ENCODE measurements around the gene FAM184B.
"Not testable (repeated sequence)": the region's sequence is repeated elsewhere in the genome, so short reads cannot be mapped to it uniquely, and the experiment has no call there.

The FAM184B gene

DNA sequence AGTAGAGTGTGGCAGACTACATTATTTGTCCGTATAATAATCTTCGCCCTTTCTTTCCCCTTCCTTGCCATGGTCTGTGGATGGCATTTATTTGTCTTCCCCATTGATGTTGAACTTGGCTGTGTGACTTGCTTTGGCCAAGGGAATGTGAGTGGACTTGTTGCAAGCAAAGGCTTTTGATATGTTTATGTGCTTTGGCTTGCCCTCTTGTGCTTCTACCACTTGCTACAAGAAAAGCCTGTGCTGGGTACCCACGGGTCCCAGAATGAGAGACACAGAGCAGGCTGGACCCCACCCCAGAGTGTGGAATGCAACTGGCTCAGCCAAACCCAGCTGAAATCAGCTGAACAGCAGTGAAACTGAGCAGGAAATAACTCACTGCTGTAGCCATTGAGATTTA, 63.0 kb downstream of the FAM184B start:
- no peak for DNase-seq (ENCODE audit: low read depth in 2 of 2)

DNA sequence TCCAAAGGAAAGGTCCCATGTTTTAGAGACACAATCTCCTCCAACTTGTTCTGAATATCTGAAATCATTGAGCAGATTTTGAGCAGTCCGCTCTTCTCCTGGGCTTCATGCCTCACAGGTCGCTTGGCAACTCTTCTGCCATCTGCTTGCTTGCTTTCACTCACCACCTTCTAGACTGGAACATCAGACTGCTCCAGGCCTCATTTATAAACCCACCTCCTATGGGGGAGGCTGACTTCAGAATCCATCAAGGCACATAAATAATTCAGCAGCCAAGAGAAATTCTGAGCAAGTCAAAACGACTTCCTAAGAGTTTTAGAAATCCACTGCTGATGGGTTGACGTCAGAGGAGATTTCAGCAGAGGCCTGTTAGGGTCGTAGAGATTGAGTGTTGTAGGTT, 64.1 kb downstream of the FAM184B start:
- DNase-seq (ENCODE audit: low read depth in 2 of 2): no peak

DNA sequence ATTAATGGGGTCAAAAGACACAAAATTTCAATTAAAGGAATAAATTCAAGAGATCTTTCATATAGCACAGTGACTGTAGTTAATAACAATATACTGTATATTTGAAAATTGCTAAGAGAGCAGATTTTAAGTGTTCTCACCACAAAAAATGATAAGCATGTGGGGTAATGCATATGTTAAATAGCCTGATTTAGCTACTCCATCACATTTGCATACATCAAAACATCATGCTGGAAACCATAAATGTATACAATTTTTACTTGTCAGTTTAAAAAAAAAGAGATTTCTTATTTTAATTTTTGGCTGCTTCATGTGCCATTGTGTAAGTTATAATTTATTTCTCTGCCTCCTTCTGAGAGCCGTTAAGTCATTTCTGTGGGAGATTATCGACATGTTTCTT, 65.9 kb downstream of the FAM184B start:
- no peak for DNase-seq (ENCODE audit: low read depth in 2 of 2)

DNA sequence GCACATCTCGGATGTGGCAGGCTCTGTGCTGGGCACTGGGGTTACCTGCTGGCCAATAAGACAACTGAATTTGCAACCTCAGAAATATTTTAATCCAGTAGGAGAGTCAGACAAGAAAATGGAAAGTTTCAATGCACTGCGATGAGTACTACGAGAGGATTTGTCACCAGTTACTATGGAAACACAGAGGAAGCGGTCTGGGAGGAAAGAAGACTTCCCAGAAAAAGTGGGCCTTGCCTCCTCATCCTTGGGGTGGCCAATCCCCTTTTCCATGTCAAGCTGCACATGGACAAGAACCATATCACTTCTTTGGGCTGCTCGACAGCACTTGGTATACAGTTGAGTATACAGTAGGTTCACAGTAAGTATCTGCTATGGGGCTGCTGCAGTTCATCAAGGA, 67.6 kb downstream of the FAM184B start:
- DNase-seq (ENCODE audit: low read depth in 2 of 2): no peak

DNA sequence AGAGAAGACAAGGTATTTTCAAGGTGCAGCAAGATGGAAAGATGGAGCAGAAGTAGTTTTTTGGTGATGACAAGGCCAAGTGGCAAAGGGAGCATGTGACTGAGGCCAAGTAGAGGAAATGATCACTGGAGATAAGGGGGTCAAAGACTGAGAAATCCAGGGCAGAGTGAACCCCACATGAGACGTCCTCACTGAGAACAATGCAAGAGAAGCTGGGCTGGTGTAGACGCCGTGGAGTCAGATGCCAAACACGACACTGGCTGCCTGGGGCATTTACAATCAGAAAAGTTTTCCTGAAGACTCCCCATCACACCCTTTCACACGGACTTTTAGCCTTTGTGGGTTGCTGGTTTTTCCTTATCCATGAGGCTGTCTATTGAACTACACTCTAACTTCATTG, 69.3 kb downstream of the FAM184B start:
- DNase-seq (ENCODE audit: low read depth in 2 of 2): no peak

DNA sequence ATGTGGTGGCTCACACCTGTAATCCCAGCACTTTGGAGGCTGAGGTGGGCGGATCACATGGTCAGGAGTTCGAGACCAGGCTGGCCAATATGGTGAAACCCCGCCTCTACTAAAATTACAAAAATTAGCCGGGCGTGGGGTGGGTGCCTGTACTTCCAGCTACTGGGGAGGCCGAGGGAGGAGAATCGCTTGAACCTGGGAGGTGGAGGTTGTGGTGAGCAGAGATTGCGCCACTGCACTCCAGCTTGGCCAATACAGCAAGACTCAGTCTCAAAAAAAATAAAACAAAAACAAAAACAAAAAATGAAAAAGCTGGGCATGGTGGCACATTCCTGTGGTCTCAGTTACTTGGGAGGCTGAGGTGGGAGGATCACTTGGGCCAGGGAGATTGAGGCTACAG, 70.2 kb downstream of the FAM184B start:
- not testable (repeated sequence) for DNase-seq (ENCODE audit: low read depth in 2 of 2)

DNA sequence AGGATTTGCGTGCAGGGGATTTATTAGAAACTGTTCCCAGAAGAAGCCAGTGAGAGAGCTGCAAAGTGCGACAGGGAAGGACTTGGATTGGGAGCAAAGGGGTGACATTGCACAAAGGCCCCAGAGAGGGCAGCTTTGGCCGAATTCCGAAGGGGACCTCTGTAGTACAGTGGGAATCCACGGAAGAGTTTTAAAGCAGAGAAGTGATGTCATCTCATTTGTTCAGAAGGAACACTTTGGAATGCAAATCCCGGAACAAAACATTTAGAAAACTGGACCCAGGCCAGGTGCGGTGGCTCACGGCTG, 71.7 kb downstream of the FAM184B start:
- DNase-seq (ENCODE audit: low read depth in 2 of 2): no peak

DNA sequence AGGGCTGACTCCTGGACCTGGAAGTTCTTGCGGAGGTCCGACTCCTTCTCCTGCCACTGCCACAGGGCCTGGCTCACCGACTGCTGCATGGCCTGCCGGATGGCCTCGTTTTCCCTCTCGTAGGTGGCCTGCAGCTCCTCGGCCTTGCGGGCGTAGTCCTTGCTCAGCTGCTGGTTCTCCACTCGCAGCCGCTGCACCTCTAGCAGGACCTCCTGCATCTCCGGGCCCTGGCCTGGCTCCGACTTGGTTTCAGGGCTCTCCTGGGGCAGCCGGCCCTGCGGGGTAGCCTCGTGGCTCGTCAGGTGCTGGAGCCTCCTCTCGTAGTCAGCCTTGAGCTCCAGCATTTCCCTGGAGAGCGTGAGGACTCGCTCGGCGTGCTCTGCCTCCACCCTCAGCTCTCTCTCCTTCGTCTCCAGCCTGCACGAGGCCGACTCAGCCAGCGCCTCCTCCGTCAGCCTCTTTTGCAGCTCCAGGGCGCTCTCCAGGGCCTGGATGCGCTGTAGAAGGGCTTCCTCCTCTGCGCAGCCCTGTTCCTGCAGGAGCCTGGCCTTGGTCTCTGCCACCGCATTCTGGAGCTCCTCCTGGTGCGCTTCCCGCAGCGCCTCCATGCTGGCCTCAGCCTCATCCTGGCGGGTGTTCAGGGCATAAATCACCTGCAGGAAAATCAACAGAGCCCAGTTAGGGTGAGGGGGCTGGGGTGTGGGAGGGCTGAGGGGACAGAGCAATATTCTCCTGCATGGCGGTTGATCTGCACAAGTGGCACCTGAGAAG, 72.2 kb downstream of the FAM184B start:
- DNase-seq (ENCODE audit: low read depth in 2 of 2): no peak

DNA sequence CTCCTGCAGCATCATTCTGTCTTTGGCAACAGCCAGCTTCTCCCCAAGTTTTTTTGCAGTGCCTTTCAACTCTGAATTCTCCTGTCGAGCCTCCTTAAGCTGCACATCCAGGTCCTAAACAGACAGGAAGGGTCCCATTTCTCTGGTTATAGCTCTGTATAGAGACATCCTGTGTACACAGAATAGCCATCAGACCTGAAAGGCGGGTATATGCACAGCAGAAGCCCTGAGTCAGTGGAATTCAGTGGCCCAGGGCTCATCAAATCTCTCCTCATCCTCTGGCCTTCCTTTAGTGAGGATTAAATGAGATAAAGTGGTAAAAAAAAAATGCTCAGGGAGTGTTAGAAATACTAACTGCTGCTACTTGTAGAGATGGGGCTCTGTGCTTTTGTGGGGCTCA, 73.8 kb downstream of the FAM184B start:
- DNase-seq (ENCODE audit: low read depth in 2 of 2): no peak

DNA sequence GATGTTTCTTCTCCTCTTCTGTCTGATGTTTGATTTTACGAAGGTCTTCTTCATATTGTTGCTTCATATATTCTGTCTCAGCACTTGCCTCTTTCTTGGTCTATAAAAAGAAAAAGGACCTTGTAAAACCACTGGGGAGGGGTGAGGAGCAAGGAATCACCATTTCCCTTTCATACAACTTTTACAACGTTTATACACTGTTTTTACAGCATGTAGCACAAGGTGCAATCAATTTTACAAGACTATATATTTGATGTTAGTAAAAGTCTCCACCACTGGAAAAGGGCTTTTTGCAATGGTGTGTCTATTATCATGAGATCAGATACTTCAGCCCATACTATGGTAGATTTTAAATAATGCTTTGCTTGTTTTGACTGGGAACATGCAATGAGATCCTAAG, 76.3 kb downstream of the FAM184B start:
- no peak for DNase-seq (ENCODE audit: low read depth in 2 of 2)

DNA sequence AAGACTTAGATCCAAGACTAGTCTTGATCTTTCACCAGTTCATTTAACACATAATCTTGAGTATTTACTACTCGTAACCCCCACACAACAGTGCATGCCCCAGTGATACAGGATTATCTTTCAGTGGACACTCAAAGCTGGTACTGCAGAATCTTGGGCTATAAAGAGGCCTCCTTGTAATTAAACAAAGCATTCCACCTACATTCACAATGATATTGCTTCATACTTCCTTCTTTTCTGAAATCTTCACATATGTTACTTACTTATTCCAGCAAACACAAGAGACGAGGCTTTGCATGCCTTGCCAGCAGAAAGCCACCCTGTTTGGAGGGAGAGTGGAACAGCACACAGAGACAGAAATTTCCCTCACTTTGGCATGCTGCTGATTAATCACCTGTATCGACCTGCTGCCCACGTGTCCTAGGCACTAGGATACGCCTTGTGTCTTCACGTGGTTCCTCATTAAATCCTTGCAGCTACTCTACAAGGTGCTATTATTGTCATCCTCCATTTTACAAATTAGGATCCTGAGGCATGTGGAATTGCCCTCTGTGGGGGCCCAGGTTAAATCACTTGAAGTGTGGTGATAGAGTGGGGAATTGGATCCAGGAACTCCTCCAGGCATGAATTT, 77.3 kb downstream of the FAM184B start:
- DNase-seq (ENCODE audit: low read depth in 2 of 2): no peak

DNA sequence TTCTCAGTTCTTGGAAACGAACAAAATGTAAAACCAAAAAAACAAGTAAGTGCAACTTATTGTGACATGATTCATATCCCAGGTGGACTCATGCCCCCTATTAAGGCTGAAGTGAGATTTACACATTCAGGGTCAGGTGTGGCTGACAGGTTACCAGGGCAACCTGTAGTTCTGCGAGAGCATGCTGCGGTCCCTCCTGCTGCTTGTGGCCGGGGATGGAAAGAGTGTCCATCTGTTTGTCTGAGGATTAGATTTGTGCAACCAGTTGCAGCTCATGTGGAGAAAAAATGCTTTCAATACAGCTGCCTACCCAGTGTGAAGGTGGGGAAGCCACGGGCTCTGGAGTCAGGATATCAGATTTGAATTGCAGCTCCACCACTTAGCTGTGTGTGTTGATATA, 78.8 kb downstream of the FAM184B start:
- DNase-seq (ENCODE audit: low read depth in 2 of 2): no peak

DNA sequence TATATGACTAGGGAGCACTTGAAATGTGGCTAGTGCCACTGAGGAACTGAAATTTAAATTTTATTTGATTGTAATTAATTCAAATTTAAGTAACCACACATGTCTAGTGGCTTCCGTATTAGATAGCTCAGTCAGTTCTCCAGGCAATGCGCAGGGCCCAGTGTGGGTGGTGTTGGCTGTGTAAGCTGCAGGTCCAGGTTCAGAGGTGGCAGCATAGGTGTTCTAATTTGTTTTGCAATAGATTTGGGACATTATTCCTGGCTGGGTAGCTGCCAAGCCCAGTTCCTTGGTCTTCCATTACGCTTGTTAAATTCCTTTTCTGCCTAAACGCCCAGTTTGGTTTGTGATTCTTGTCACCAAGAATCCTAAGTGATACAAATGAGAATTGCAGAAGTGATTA, 79.5 kb downstream of the FAM184B start:
- no peak for DNase-seq (ENCODE audit: low read depth in 2 of 2)

DNA sequence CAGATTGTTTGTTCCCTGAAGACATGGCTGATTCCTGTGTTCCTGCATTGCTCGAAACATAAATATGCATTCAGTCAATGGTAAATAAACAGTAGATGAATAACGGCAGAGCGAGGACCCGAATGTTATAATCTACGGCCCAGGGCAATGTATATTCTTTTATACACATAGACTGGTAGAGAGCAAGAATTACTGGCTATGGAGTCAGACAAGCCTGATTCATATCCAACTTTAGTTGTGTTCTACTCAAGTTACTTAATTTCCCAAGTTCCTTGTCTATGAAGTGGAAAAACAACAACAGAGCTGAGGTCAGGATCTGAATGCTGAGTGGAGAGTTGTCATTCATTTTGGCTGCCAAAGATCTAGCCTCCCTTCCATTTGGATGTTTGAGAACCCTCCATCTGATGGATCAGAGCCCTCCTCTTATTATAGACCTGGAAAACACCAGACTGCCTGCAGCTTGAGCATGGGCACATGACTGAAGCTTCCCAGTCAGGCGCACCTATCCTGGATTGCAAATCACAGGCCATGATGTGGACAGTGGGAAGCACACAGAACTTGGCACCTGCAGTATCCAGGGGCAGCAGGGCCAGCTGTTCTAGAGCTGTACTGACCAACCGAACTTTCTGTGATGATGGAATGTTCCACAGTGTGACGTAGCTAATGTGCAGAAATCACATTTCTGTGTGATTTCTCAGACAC, 80.1 kb downstream of the FAM184B start:
- DNase-seq (ENCODE audit: low read depth in 2 of 2): no peak

DNA sequence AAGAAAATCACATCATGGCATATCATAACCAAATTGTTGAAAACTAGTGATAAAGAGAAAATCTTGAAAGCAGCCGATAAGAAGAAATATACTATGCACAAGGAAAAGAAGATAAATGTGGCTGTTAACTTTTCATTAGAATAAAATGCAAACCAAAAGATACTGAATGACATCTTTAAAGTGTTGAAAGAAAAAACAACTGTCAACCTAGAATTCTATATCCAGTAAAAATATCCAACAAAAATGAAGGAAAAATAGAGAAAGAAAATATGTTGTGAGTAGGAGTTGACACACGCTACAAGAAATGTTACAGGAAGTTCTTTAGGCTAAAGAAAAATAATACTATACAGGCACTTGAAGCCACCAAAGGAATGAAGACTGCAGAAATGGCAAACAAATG, 82.0 kb downstream of the FAM184B start:
- DNase-seq (ENCODE audit: low read depth in 2 of 2): no peak

DNA sequence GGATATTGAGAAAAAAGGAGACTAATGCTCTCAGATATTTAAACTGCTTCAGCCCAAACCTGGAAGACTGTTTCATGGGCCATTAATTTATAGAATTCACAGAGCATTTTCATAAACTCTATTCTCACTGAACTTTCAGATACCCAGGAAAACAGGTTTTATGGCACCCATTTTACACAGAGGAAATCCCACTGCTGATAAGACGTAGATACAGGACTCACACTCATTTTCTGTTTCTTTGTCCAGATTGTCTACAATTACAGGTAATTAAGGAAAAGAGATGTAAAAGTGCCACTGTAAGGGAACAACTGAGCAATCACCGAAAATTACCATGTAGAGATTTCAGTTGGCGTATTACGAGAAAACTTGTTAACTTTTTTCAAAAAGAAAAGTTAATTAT, 83.3 kb downstream of the FAM184B start:
- DNase-seq (ENCODE audit: low read depth in 2 of 2): no peak

DNA sequence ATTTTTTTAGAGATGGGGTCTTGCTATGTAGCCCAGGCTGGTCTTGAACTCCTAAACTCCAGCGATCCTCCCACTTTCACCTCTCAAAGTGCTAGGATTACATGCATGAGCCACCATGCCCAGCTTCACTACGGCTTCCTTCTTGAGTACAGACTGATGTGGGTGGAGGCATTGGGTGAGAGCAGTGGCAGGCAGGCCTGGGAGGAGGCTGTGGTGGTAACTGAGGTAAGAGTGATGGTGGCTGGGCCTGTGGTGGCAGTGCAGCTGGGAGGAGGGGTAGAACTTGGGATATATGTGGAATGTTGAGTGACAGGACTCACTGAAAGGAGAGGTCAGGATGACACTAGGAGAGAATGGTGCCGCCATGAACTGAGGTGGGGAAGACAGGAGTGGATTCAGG, 86.1 kb downstream of the FAM184B start:
- DNase-seq (ENCODE audit: low read depth in 2 of 2): no peak

DNA sequence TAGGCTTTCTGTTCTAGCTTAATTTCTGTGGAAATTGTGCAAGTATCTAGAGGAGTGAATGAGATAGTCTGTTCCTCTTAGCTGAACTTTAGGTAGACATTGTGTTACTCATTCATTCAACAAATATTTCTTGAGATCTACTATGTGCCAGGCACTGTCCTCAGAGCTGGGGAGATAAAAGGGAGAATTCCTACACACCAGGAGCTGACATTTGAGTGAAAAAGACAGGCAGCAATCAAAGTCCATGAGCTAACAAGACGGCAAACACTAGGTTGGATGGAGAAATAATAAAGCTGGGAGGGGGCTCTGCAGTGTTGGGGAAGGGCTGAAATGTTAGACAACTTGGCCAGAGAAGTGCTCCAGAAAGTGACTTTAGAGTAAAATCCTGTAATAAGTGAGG, 86.9 kb downstream of the FAM184B start:
- no peak for DNase-seq (ENCODE audit: low read depth in 2 of 2)

DNA sequence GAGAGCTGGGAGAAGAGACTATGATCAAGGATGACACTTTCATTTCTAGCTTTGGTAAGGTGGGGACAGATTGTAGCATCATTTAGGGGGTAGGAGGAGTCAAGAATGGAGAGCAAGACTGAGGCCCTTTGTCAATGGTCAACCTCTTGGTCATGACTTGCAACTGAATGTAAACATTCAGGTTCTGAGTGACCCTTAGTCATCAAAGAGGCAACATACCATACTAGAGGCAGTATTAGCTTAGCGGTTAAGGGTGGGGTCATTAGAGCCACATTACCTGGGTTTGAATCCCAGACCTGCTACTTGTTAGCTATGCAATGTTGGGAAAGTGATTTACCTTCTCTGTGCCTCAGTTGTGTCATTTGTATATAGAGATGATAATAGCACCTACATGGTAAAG, 90.5 kb downstream of the FAM184B start:
- no peak for DNase-seq (ENCODE audit: low read depth in 2 of 2)

DNA sequence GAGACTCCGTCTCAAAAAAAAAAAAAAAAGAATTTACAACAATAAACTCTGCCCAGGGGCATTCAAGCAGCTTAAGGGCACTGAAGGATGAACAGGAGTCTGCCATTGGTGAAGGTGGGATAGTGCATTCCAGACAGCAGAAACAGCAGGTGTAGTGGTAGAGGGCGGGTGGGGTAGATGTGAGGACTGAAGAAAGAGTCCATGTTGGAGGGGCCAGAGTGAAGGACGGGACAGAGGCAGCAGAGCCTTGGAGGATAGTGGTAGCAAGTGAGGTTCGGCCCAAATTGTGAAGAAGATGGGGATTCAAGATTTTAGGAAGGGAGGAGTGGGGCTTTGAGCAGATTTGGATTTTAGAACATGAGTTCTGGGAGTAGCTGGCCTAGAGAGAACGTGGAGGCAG, 91.3 kb downstream of the FAM184B start:
- DNase-seq (ENCODE audit: low read depth in 2 of 2): no peak

DNA sequence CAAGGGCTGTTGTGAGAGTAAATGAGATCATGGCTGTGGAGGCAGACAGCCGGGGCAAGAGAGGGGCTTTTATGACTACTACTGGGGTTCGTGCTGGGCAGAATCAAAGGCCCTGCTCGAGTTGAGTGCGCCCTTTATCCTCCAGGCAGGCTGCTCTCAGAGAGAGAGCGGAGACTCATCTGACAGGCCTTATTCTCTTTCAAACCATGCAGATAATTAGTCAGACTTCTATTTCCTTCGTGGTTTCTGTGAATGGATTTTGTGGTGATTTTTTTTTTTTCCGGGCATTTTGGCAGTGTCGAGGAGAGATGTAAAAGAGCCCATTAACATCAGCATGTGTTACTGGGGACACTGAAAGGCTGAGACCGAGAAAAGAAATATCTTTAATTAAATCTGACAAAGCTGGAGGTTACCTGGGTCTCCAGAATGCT, 93.4 kb downstream of the FAM184B start:
- DNase-seq (ENCODE audit: low read depth in 2 of 2): no peak

DNA sequence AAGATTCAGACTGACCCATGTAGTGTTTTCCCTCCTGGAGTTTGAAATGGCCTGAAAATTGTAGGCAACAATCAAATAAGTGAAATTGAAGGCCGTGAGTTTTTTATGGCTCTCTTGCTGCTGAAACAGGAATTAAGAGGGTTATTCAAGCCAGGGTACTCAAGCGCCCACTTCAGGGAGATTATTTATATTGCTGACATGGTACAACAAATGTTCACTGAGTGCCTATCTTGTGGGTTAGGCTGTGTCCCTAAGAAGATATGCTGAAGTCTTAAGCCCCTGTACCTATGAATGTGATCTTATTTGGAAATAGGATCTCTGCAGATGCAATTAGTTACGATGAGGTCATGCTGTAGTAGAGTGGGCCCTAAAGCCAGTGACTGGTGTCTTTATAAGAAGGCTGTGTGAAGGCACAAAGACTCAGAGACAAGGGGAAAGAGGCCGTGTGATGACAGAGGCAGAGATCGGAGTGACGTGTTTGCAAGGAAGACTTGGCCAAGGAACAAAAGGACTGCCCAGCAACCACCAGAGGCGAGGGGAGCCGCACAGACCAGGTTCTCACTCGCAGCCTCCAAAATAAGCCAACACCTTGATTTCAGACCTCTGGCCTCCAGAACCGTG, 94.1 kb downstream of the FAM184B start:
- no peak for DNase-seq (ENCODE audit: low read depth in 2 of 2)

DNA sequence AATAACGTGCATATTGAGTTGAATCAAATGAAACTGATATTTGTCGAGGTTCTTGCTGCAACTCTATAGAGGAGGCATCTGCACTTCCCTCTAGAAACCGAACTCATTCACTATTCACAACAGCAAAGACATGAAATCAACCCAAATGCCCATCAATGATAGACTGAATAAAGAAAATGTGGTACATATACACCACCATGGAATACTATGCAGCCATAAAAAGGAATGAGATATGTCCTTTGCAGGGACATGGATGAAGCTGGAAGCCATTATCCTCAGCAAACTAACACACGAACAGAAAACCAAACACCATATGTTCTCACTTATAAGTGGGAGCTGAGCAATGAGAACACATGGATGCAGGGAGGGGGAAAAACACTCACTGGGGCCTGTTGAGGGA, 96.8 kb downstream of the FAM184B start:
- DNase-seq (ENCODE audit: low read depth in 2 of 2): not testable (repeated sequence)

All from fibroblast of skin of left quadriceps (primary cell).